ENCODE data around the gene PDGFD. TPM values are rescaled to one million over a fixed set of nuclear protein-coding genes. Genes with fewer than 3 reads are reported as not detected.
A peak's percentile ranks its signal among the peaks of the same experiment; 100 is the strongest.

Gene PDGFD
- total RNA-seq, 1 donor from 2014 or later: 39.4 TPM

GRCh38 chr11:104145062-104145461, 18.9 kb downstream of the PDGFD start:
- peak; percentile 15 for DNase-seq

GRCh38 chr11:104142698-104143097, 21.2 kb downstream of the PDGFD start:
- DNase-seq: no peak

- DNase-seq: no peak
Observed at GRCh38 chr11:104136861-104137260, 27.1 kb downstream of the PDGFD start.

GRCh38 chr11:104134745-104135144, 29.2 kb downstream of the PDGFD start:
- no peak for DNase-seq

- DNase-seq: no peak
Observed at GRCh38 chr11:104130161-104130560, 33.8 kb downstream of the PDGFD start.

- no peak for DNase-seq
Observed at GRCh38 chr11:104129145-104129544, 34.8 kb downstream of the PDGFD start.

GRCh38 chr11:104127828-104128227, 36.1 kb downstream of the PDGFD start:
- DNase-seq: no peak

GRCh38 chr11:104126464-104126863, 37.5 kb downstream of the PDGFD start:
- DNase-seq: no peak

- no peak for DNase-seq
Observed at GRCh38 chr11:104124979-104125378, 39.0 kb downstream of the PDGFD start.

- DNase-seq: no peak
Observed at GRCh38 chr11:104122836-104123235, 41.1 kb downstream of the PDGFD start.

GRCh38 chr11:104122011-104122635, 41.8 kb downstream of the PDGFD start:
- no peak for DNase-seq

- DNase-seq: peak; percentile 44
Observed at GRCh38 chr11:104120493-104121137, 43.3 kb downstream of the PDGFD start.

GRCh38 chr11:104118105-104118744, 45.7 kb downstream of the PDGFD start:
- no peak for DNase-seq

GRCh38 chr11:104113541-104113940, 50.4 kb downstream of the PDGFD start:
- DNase-seq: no peak

- DNase-seq: peak; percentile 83
Observed at GRCh38 chr11:104106136-104106754, 57.7 kb downstream of the PDGFD start.

- no peak for DNase-seq
Observed at GRCh38 chr11:104105155-104105554, 58.8 kb downstream of the PDGFD start.

- no peak for DNase-seq
Observed at GRCh38 chr11:104104664-104105063, 59.3 kb downstream of the PDGFD start.

GRCh38 chr11:104104201-104104600, 59.7 kb downstream of the PDGFD start:
- DNase-seq: no peak

GRCh38 chr11:104098555-104098954, 65.4 kb downstream of the PDGFD start:
- no peak for DNase-seq

- no peak for DNase-seq
Observed at GRCh38 chr11:104098132-104098531, 65.8 kb downstream of the PDGFD start.

GRCh38 chr11:104096900-104097299, 67.0 kb downstream of the PDGFD start:
- DNase-seq: no peak

- DNase-seq: no peak
Observed at GRCh38 chr11:104095791-104096190, 68.2 kb downstream of the PDGFD start.

- no peak for DNase-seq
Observed at GRCh38 chr11:104094576-104094975, 69.4 kb downstream of the PDGFD start.
